T-helper 9 cell (primary cell): Measurements from ENCODE around the gene FBXL4.

ENCODE experiments used
- DNase-seq: peaks from one replicate; pipeline ENCODE4 v3.0.0-alpha.2; 2020
- total RNA-seq, 2 donors: gene quantifications; one replicate each; lab custom pipeline; 2026; lab: John Stamatoyannopoulos, UW

The FBXL4 gene
- 22.9 to 57.7 reads per million in 2 donors for total RNA-seq

DNA sequence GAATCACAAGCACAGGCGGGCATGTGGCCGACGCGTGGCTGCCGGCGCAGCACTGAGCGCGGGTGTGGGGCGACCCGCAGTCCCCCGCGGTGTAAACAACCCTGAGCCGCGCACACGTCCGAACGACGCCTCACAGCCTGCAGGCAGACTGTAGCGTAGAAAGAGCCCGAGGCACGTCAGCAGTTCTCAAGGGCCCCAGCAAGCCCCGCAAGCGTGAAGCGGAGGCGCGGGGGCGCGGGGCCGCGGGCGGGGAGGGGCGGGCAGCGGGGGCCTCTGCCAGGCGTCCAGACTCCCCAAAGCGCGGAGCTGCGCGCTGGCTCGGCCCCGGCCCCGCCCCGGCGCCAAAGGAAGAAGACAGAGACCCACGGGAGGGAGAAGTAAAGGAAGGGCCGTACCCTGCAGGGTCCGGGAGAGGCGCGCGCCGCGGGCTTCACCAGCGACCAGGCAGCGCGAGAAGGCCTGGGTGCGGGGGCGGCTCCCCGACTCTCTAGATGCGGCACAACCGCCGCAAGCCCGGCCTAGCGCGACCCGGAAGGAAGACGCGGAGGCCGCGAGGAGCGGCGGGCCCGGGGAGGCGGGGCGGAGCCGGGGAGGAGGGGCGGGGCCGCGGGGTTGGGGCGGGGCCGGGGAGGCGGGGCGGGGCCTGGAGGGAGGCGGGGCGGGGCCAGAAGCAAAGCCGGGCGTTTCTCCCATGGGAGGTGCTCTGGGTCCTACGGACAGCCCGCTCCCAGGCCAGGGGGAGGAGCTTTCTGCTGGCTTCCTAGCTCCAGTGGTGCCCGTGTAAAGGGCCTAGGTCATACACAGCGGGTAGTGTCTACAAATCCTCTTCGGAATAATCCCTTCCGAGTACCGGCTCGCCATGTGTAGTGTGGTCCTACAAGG, at the start of gene FBXL4:
Gene FBXL4 (minus strand): TSS at position 536 of the 882 bp plus-strand sequence. CDS start 20,958 bp downstream, outside the sequence.
- peak; percentile 70 for DNase-seq

- no peak for DNase-seq
Observed at GRCh38 chr6:98995116-98995515, 47.4 kb upstream of the FBXL4 start.

- DNase-seq, result no peak
Observed at GRCh38 chr6:98992535-98992934, 44.8 kb upstream of the FBXL4 start.

DNA sequence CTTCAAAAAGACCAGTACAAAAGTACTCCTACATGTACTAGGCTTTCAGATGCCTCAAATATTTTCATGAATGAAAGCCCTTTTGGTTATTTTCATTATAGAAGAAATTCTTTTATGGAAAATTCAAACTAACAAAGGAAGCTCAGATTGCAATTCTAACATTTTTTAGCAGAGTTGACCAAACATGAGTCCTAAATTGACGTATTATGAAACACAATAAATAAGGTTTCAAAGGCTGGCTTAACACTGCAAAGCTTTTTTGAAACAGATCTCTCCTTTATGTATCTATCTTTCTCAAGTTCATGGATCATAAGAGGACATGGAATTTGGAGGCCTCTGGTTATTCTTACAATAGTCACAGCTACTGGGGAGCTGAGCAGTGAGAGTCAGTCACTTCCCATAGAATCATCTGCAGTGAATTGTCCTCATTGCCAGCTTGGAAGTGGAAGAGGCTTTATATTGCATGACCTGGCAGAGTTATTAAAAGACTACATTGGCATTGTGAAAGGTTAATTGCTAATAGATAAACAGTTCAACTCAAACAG, 38.4 kb upstream of the FBXL4 start:
- no peak for DNase-seq

DNA sequence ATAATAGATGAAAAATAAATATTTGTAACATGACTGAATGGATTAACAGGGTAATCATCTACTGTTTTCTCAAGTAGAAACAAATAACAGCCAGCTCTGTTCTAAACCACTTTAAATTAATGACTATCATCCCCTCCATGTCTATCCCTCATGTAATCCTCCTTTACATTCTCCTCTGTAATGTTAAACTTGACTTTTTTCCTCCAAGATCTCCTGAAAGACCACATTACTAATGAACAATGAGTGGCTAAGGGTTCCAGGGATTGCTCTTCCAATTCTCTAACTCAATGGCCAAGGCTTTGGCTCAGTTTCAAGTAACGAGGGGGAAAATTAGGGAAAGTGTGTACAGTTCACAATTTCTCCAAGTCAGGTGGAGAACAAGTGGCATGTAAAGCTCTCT, 37.6 kb upstream of the FBXL4 start:
- no peak for DNase-seq

DNA sequence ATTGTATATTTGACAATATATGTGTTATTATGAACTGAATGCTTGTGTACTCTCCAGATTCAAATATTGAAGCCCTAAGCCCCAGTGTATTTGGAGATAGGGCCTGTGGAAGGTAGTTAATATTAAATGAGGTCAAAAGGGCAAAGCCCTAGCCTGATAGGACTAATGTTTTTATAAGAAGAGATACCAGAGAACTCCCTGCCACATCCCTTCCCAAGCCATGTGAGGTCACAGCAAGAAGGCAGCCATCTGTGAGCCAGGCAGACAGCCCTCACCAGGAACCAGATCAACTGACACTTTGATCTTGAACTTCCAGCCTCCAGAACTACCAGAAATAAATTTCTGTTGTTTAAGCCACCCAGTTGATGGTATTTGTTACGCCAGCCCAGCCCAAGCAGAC, 36.4 kb upstream of the FBXL4 start:
- no peak for DNase-seq

GRCh38 chr6:98981473-98981872, 33.7 kb upstream of the FBXL4 start:
- DNase-seq, result no peak

DNA sequence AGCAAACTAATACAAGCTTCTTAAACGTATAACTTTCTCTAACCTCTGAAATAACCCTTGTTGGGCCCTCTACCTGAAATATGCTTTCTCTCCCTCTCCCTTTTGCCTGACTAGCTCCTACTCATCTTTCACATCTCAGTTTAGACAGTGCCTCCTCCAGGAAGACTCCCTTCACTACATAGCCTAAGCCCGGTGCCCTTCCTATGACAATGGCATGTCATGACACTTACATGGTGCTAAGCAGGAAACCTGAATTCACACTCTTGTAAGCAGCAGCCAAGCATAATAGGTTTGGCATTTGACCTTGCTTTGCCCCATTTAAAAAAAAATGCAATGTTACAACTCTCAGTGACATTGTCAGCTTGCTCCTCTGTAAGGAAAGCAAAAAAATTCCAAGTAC, 33.1 kb upstream of the FBXL4 start:
- no peak for DNase-seq

GRCh38 chr6:98977671-98978292, 30.0 kb upstream of the FBXL4 start:
- DNase-seq, result no peak

DNA sequence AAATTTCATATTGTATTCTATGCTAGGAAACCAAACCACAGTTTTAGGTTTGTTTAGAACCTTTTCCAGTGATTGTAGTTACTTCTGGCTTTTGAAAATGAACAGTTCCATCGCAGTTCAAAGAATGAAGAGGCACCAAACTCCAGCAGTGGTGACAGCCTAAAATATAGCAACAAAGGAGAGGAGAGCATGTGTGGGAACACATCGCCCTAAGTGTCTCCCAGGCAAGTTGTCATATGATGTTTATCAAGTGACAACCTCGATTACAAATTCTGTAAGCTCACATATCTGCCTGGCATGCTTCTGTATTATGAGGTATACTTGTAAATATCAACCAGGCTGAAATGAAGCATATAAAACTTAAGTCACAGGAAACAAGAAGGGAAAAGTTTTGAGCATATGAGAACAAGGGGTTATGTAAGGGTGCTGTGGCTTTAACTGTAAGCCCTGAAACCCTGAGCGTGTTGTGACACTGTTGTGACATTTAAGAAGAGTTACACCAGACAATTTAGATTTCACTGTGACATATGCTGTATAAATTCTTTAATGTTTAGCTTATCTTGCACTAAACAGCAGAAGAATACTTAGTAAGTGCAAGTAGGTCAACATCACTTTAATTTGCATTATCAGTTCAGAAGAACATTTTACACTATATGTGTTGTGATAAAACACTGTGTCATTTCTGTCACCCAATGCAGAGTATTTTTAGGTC, 29.1 kb upstream of the FBXL4 start:
- no peak for DNase-seq

DNA sequence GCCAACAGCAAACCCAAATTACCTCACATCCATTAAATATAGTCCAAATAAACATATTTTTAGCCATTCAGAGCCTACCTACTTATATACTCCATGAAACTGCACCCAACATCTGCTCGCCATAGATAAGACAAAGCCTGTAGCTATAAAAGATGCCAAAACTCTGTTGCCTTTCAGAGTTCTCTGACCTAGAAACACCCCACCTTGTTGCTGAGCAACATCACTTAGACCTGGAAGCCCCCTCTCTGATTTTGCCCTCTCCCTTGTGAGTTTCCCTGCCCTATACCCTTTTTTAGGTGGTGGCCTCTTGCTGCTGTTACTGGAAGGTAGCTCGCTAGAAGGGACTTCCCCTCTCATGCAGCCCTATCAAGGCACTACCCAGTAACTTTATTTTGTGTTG, 27.7 kb upstream of the FBXL4 start:
- no peak for DNase-seq

DNA sequence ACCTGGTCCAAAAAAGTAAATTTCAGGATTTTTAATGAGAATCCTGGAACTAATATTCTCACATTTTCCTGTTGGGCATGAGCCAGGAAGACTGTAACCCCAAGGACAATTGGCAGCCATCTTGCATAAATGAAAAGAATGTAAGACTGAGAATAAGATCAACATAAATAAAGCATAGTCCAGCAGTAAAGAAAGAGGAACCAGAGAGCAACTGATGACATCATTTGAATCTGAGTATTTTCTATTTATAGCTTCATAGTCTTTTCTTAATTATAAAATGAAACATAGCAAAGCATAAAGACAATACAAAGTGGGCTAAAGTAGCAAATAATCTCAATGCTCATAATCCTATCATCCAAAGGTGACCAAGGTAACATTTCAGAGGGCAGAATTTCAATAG, 26.6 kb upstream of the FBXL4 start:
- no peak for DNase-seq

GRCh38 chr6:98973571-98973970, 25.8 kb upstream of the FBXL4 start:
- DNase-seq, result no peak

GRCh38 chr6:98971303-98971702, 23.6 kb upstream of the FBXL4 start:
- DNase-seq, result no peak

GRCh38 chr6:98970469-98970868, 22.7 kb upstream of the FBXL4 start:
- DNase-seq, result no peak

DNA sequence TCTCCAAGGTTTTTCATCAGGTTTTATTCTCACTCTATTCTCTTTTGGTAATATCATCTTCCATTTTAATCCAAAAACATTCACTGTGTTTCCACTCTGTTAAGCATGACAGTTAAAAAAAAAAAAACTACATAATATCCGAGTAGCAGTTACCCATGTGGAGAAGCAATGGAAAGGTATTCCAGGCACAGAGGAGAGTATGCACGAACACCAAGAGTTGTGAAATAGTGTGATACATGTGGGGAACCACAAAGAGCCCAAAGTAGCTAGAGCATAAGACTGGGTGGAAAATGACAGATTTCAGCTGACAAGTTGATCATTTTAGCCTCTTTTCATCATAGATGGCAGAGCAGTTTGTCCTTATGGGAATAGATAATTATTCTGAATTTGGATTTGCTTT, 19.9 kb upstream of the FBXL4 start:
- DNase-seq, result no peak

DNA sequence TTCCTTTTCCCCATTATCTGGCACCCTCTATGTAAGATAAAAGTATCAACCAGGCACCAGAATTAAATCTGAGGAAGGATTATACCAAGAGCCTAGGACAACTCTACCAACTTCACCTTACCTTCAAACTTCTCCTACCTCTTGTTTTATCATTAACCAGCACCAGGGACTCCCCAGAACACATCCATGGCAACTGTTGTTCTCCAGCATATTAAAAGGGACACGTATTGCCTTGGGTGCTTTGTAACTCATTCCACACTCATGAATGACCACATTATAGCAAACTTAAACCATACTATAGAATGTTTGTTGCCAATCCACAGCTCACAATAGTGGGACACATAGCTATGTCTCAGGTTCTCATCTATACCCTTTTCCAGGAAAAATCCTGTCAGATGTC, 11.9 kb upstream of the FBXL4 start:
- no peak for DNase-seq

GRCh38 chr6:98958776-98959175, 11.0 kb upstream of the FBXL4 start:
- DNase-seq, result no peak

- no peak for DNase-seq
Observed at GRCh38 chr6:98957450-98957849, 9.7 kb upstream of the FBXL4 start.

DNA sequence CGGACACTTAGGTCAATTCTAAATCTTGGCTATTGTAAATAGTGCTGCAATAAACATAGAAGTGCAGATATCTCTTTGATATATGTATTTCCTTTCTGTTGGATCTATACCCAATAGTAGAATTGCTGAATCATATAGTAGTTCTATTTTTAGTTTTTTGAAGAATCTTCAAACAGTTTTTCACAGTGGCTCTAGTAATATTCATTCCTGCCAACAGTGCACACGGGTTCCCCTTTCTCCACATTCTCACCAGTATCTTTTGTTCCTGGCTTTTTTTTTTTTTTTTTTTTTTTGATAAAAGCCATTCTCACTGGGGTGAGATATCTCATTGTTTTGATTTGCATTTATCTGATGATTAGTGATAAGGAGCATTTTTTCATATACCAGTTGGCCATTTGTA, 1.8 kb upstream of the FBXL4 start:
- DNase-seq, result no peak

DNA sequence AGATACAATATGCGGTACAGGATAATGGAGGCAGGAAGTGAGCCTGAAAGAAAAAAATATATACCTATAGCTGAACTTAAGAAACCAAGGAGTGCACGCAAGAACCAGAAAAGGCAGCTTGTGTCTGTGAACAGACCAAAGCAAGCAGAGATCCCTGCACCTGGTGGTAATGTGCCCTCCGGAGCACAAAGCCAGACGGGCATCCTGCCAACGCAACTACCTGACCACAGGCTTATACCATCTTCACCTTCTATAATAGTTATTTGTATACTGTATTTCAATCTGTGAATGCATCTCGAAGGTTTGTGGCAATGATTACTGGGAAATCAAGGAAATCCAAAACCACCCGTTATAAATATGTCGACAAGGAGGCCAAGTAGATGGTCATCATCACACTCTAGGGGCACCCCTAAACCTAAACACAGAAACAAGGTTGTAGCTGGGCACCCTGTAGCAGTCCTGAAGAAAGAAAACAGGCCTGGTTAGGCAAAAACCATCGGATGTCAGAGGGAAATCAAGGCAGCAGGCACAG, 801 bp downstream of the FBXL4 start:
- DNase-seq, result peak; percentile 26

DNA sequence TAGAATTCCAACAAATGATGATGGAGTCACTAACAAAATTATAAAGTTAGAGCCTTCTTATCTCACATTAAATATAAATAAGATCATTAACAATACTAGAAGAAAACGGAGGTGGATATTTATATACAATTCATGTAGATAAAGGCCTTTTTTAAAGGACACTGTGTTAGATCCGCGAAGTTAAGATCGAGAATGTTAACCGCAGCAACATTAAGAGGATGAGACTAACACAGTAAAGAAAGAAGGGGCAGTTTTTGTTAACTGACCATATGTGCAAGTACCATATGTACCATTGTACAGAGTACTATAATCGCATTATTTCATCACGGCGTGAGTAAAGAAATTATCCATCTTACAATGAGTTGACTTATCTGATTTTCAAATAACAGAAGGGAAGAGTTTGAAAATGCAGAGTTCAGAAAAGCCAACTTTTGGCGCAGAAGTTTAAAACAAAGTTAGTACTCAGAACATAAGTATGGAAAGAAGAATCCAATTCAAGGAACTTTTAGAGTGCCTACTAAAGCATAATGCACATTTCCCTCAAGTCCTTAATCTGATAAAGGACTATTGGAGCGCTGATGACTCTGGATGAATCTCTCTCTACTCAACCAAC, 1.4 kb downstream of the FBXL4 start:
- no peak for DNase-seq
